ENCODE measurements around the gene RPH3AL.

Gene RPH3AL

DNA sequence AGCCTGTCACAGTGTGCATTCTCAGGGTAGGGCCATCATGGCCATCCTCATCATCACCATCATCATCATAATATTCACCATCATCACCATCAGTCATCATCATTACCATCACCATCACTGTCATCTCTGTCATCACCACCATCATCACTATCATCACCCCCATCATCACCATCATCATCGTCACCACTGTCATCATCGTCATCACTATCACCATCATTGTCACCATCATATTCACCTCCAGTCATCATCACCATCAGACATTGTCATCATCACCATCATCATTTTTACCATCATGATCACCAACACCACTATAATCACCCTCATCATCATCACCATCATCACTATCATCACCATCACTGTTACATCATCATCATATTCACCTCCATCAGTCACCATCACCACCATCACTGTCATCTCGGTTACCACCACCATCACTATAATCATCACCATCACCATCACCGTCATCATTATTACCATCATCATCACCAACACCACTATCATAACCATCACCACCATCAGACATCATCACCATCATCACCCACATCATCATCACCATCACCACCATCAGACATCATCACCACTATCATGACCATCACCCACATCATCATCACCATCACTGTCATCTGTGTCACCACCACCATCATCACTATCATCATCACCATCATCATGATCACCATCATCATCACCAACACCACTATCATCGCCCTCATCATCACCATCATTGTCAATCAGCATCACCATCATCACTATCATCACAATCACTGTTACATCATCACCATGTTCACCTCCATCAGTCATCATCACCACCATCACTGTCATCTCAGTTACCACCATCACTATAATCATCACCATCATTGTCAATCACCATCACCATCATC, 8.5 kb downstream of the RPH3AL start:
- H3K27ac ChIP-seq = no peak overlapping the region

GRCh38 chr17:343211-343610, 9.4 kb downstream of the RPH3AL start:
- no peak for TF ChIP-seq CTCF (IDR thresholded peaks at IDR 0.05)
- no peak for TF ChIP-seq ZFX (IDR thresholded peaks at IDR 0.05; ENCODE audit: borderline replicate concordance)
- no peak overlapping the region for H3K27ac ChIP-seq

More for the DNA sequence above, 8.5 kb downstream of the RPH3AL start:
- no peak for TF ChIP-seq ZFX (IDR thresholded peaks at IDR 0.05; ENCODE audit: borderline replicate concordance)
- no peak for TF ChIP-seq CTCF (IDR thresholded peaks at IDR 0.05)

DNA sequence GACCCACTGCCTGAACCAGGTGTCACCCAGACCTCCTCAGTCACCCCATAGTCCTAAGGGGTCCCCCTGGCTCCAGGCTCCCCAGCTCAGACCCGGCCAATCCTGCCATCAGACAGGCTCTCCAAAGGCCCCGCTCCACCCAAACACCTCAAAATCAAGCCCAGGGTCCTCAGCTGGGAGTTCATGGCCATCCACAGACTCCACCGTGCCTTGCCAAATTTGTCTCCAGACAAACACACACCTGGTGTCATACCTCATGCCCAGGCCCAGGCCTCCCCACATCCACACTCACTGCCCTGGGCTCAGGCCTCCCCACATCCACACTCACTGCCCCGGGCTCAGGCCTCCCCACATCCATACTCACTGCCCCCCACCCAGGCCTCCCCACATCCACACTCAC, 12.5 kb downstream of the RPH3AL start:
- no peak overlapping the region for H3K27ac ChIP-seq
- no peak for TF ChIP-seq ZFX (IDR thresholded peaks at IDR 0.05; ENCODE audit: borderline replicate concordance)
- TF ChIP-seq CTCF (IDR thresholded peaks at IDR 0.05) = no peak

GRCh38 chr17:339193-340061, 13.2 kb downstream of the RPH3AL start:
- H3K27ac ChIP-seq = no peak overlapping the region
- no peak for TF ChIP-seq CTCF (IDR thresholded peaks at IDR 0.05)
- no peak for TF ChIP-seq ZFX (IDR thresholded peaks at IDR 0.05; ENCODE audit: borderline replicate concordance)

DNA sequence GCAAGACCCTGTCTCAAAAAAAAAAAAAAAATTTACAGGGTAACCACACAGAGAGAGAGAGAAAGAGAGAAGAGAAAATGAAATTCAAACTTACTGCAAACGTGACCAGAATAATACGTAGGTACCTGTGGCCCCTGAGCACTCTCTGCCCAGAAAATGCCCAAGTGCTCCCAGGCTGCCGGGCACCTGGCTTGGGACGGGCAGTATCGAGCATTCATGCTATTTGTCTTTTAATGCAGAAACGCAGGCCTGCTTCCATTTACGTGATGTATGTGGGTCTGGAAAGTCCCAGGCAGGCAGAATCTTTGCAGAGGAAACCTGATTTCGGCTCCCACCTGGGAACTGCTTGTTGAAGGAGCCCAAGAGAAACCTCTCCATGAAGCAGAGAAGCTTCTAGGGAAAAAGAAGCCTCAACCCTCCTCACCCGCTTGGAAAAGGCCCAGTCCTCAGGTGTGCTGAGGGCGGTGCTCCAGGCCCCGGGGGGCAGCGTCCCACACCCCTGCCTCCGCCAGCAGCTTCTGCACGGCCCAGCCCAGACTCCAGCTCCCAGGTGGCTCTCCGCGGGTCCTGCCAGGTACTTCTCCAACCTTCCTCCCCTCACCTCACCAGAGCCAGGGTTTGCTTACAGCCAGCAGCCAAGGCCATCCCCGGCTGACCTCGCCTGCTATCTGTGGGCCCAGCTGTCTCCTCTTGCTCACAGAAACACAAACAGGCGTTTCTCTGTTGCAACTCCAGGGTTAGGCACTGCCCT, 14.0 kb downstream of the RPH3AL start:
- H3K27ac ChIP-seq = no peak overlapping the region
- no peak for TF ChIP-seq ZFX (IDR thresholded peaks at IDR 0.05; ENCODE audit: borderline replicate concordance)
- TF ChIP-seq CTCF (IDR thresholded peaks at IDR 0.05) = no peak

GRCh38 chr17:337866-338265, 14.7 kb downstream of the RPH3AL start:
- no peak overlapping the region for H3K27ac ChIP-seq
- TF ChIP-seq ZFX (IDR thresholded peaks at IDR 0.05; ENCODE audit: borderline replicate concordance) (no peak), CTCF (IDR thresholded peaks at IDR 0.05) (no peak)

Measured in 22Rv1 (cell line).